Motor neuron (in vitro differentiated cells): ENCODE data around the gene TNKS2. TPM values are rescaled to one million over a fixed set of nuclear protein-coding genes. Genes with fewer than 3 reads are reported as not detected.
A peak's percentile ranks its signal among the peaks of the same experiment; 100 is the strongest.
"Not testable (repeated sequence)": the region's sequence is repeated elsewhere in the genome, so short reads cannot be mapped to it uniquely, and the experiment has no call there.

Experiments used
- ATAC-seq, 8 experiments: fragments of 200-7000 bp; cut with Tn5 transposase; replicated peaks in 6 of 8; 2 replicates each; pipeline ENCODE4 v1.8.0; 2021; ENCODE audit warnings: mild to moderate bottlenecking in 8 of 8, moderate library complexity in 8 of 8
- H3K27ac ChIP-seq, 2 donors: fragments of 250-450 bp; sonication (Bioruptor Pico); 2 replicates each; pipeline ENCODE4 v1.9.0; 2021; ENCODE audit warnings: antibody characterized with exemption in 2 of 2, mild to moderate bottlenecking in 2 of 2, moderate library complexity in 1 of 2
- H3K4me1 ChIP-seq, 2 donors: fragments of 250-450 bp; sonication (Bioruptor Pico); replicated peaks in 1 of 2; 2 replicates each; pipeline ENCODE4 v1.6.1; 2021; ENCODE audit warnings: antibody characterized with exemption in 2 of 2, mild to moderate bottlenecking in 2 of 2, moderate library complexity in 1 of 2
- H3K4me3 ChIP-seq, 5 donors: fragments of 250-450 bp; sonication (Bioruptor Pico); 2 replicates each; pipeline ENCODE4 v1.9.0; 2021; ENCODE audit warnings: antibody characterized with exemption in 5 of 5, mild to moderate bottlenecking in 5 of 5, moderate library complexity in 4 of 5
- WGBS, 10 experiments: fragments of 450-650 bp; shearing (Covaris generic); methylation state at CpG; one replicate each; pipeline ENCODE4 v1.0.0; 2022; 5-methylcytosine and 5-hydroxymethylcytosine counted together
- in situ Hi-C, 9 experiments: fragments of 400-800 bp; cut with MboI; loops; one replicate each; pipeline ENCODE4 v1.15.0; 2021; ENCODE audit warnings: low sequenced_read_pairs in 9 of 9, low pct_unique_long_range_greater_than_20kb in 2 of 9; ENCODE audit not compliant: unreplicated experiment in 9 of 9
- total RNA-seq, 8 experiments: library from RNA; unstranded; fragments of 300-600 nt; gene quantifications; 2 replicates each; pipeline versions ENCODE4 v1.2.3 to v1.2.4, GENCODE V29; 2022

Gene TNKS2
- 10 to 100 TPM; 28.4 to 44.1 (median 34.2) TPM for total RNA-seq

DNA sequence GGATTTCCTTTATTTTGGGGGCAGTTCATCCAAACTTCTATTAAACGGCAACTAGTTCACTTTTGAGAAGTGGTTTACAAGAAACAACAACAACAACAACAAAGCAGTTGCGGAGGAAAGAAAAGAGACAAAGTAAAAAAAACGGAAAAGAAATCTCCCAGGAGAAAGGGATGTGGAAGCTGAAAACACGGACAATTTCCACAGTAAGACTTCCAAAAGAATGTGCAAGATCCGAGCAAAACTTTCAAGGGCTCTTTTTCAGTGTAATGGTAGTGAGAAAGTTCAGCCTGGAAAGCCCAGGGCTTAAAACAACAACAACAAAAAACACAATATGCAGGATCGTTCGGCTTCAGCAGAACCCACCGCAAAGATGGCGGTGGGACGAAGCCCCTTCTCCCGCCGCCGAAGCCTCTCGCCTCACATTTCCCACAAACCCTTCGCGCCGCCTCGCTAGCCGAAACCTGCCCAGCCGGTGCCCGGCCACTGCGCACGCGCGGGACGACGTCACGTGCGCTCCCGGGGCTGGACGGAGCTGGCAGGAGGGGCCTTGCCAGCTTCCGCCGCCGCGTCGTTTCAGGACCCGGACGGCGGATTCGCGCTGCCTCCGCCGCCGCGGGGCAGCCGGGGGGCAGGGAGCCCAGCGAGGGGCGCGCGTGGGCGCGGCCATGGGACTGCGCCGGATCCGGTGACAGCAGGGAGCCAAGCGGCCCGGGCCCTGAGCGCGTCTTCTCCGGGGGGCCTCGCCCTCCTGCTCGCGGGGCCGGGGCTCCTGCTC lies at the start of gene TNKS2:
Gene TNKS2, plus strand, starts transcription at position 553 of the 775 bp plus-strand sequence. CDS start 265 bp downstream, outside the sequence.
- Histone ChIP-seq H3K27ac (peak within 1 kb of the TSS; percentile 92 to 94), H3K4me1 (peaks cover 19 to 29% of the 10 kb centered on the region in 2 donors), H3K4me3 (peak within 1 kb of the TSS; percentile 64 to 92 (median 73))
- in situ Hi-C loops, result no loop called here
- 0 to 10% (median 1%) methylated on average over 5 to 14 of the region's 64 CpGs for WGBS, 10 experiments
- ATAC-seq, result peak; percentile 84 to 97 (median 94)

DNA sequence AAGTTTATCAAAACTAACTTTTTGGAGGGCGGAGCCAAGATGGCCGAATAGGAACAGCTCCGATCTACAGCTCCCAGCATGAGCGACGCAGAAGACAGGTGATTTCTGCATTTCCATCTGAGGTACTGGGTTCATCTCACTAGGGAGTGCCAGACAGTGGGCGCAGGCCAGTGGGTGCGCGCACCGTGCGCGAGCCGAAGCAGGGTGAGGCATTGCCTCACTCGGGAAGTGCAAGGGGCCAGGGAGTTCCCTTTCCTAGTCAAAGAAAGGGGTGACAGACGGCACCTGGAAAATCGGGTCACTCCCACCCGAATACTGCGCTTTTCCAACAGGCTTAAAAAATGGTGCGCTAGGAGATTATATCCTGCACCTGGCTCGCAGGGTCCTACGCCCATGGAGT lies 48.6 kb upstream of the TNKS2 start:
- H3K27ac ChIP-seq, ATAC-seq, in situ Hi-C loops, H3K4me1 ChIP-seq, H3K4me3 ChIP-seq: not testable (repeated sequence)
- 55 to 93% (median 84%) methylated on average over 1 to 4 of the region's 20 CpGs; no CpG with 5 or more reads in 4 of the 10 experiments for WGBS, 10 experiments

DNA sequence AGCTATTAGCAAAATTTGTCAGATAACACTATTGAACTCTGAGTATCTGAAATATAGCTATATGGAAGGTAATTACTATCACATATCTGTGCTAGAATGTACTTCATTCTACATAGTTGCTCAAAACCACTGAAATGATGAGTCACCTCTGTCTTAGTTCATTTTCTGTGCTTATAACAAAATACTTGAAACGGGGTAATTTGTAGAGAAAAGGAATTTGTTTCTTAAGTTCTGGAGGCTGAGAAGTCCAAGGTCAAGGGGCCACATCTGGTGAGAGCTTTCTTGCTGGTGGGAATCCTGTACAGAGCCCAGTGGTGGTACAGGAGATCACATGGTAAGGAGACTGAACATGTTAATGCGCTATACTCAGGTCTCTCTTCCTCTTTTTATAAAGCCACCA lies 41.9 kb upstream of the TNKS2 start:
- ATAC-seq, result no peak
- Histone ChIP-seq H3K4me3 (no peak overlapping the region), H3K4me1 (no peaks in the 10 kb centered on the region), H3K27ac (no peak overlapping the region)
- 0 to 90% (median 38%) methylated on average over 1 to 2 of the region's 2 CpGs; no CpG with 5 or more reads in 4 of the 10 experiments for WGBS, 10 experiments
- in situ Hi-C loops, result loop anchor here in 1 of 9 experiments (10.0 kb wide), 1 partner anchor 149 kb away; the partner anchor contains the start of gene FGFBP3

DNA sequence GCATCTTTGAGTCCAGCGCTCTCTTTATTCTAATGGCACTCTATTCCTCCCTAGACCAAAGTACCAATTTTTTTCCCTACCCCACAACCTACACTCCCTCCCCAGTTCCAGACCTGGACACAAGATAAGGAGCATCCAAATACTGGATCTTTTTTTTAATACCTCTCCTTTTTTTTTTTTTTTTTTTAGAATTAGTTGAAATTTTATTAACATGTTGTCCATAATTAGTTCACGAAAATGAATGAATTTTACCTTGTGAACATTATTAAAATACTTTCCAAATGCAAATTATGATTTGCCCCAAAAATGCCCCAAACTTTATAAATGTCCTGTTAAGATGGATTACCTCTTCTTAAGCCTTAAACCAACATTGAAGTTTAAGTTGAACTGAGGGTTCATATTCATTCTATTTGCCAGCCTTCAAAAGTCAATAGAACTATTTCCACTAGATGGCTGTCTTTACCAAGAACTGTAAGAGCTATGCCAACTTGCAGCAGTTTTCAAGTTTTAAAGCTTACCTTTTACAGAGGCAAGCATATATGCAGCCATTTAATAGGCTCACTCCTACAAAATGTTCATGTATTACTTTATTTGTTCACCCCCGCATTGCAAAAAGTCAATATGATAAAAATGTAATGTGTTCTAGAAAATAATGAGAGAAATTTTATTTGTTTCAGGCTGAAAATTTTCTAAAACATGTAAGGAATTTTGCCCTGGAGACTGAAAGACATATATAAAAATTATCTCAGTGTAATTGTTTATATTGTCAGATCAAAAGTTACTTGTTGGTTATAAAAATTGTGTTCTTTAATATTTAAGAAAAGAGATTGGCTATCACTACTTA lies 39.7 kb upstream of the TNKS2 start:
- ATAC-seq, result peak in 5 of 8 experiments; percentile 53 to 78 (median 59)
- Histone ChIP-seq H3K4me1 (no peaks in the 10 kb centered on the region), H3K4me3 (no peak overlapping the region), H3K27ac (no peak overlapping the region)
- 42 to 86% (median 62%) methylated on average over 2 to 3 of the region's 3 CpGs for WGBS, 10 experiments
- in situ Hi-C loops, result loop anchor here in 1 of 9 experiments (10.0 kb wide), 1 partner anchor 146 kb away; the partner anchor contains the start of gene FGFBP3

DNA sequence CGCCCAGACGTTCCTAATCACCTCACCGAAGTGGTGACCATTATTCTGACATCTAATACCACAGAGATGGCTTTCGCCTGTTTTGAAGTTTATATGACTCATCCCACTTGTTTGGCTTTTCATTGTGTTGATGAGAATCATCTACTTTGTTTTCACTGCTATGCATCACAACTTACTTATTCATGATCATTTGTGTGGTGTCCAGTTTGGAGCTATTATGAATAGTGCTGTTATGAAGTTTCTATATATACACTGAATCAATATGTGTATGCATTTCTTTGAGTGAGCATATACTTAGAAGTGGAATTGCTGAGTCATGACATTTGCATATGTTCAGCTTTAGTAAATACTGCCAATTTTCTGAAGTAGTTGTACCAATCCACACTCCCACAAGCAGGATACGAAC lies 38.6 kb upstream of the TNKS2 start:
- no peaks in the 10 kb centered on the region for H3K4me1 ChIP-seq
- H3K27ac ChIP-seq, result no peak overlapping the region
- in situ Hi-C loops, result loop anchor here in 1 of 9 experiments (10.0 kb wide), 1 partner anchor 145 kb away; the partner anchor contains the start of gene FGFBP3
- WGBS, 10 experiments, result 43 to 100% (median 88%) methylated on average over 2 to 5 of the region's 5 CpGs; no CpG with 5 or more reads in 2 of the 10 experiments
- no peak overlapping the region for H3K4me3 ChIP-seq
- ATAC-seq, result peak in 3 of 8 experiments; percentile 28 to 42 (median 40)

DNA sequence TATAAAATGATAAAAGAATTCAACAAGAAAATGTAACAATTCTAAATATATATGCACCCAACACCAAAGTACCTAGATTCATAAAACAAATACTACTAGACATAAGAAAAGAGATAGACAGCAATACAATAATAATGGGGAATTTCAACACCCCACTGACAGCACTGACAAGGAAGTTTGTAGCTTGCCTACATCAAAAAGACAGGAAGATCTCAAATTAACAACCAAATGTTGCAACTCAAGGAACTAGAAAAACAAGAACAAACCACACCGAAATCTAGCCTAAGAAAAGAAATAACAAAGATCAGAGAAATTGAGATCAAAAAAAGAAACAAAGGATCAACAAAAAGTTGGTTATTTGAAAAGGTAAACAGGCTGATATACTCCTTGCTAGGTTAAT lies 36.5 kb upstream of the TNKS2 start:
- no peak for ATAC-seq
- Histone ChIP-seq H3K27ac (no peak overlapping the region), H3K4me3 (no peak overlapping the region), H3K4me1 (no peaks in the 10 kb centered on the region)
- in situ Hi-C loops, result no loop called here
- 6 to 88% (median 60%) methylated on average over 1 of the region's 1 CpG; no CpG with 5 or more reads in 1 of the 10 experiments for WGBS, 10 experiments

DNA sequence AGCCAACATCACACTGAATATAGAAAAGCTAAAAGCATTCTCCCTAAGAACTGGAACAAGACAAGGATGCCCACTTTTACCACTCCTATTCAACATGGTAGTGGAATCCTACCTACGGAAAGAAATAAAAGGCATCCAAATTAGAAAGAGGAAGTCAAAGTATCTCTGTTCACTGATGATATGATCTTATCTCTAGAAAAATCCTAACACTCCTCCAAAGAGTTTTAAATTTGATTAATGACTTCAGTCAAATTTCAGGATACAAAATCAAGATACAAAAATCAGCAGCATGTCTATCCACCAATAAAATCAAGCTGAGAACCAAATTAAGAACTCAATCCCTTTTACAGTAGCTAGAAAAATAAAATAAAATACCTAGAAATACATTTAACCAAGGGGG lies 35.3 kb upstream of the TNKS2 start:
- WGBS, 10 experiments, result 83 to 100% (median 100%) methylated on average over 1 of the region's 1 CpG; no CpG with 5 or more reads in 3 of the 10 experiments
- ATAC-seq, result no peak
- no peaks in the 10 kb centered on the region for H3K4me1 ChIP-seq
- H3K27ac ChIP-seq, result no peak overlapping the region
- no peak overlapping the region for H3K4me3 ChIP-seq
- in situ Hi-C loops, result no loop called here

DNA sequence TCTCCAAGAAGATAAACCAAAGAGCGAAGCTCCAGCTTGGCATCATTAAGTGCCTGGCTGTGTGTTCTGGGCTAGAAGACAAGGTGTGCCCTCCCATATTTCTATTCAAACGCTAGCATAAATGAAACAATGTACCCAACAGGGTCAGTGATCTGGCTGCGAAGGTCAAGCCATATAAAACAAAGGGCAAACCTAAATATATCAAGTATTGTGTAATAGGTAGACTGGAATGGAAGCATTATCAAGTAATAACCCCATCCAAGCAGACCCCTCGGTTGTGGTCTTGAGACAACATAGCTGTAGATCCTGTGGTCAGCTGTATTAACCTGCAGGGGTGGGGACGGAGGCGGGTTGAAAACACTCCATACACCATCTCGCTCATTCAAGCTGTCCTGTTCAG lies 31.6 kb upstream of the TNKS2 start:
- H3K27ac ChIP-seq, result no peak overlapping the region
- in situ Hi-C loops, result no loop called here
- no peaks in the 10 kb centered on the region for H3K4me1 ChIP-seq
- ATAC-seq, result no peak
- H3K4me3 ChIP-seq, result no peak overlapping the region
- WGBS, 10 experiments, result 20 to 100% (median 83%) methylated on average over 1 to 4 of the region's 7 CpGs; no CpG with 5 or more reads in 1 of the 10 experiments

DNA sequence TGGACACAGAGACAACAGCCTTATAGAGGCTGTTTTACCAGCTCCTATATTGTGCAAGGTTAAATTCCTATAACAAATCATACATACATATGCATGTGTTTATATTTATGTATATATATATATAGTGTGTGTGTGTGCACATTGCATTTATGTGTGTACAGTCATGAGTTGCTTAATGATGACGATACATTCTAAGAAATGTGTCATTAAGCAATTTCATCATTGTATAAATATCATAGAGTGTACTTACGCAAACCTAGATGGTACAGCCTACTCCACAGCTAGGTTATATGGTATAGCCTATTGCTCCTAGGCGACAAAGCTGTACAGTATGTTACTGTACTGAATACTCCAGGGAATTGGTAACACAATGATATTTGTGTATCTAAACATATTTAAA lies 30.1 kb upstream of the TNKS2 start:
- Histone ChIP-seq H3K4me1 (no peaks in the 10 kb centered on the region), H3K4me3 (no peak overlapping the region), H3K27ac (no peak overlapping the region)
- in situ Hi-C loops, result no loop called here
- ATAC-seq, result no peak
- WGBS, 10 experiments, result 67 to 100% (median 81%) methylated on average over 1 to 3 of the region's 3 CpGs; no CpG with 5 or more reads in 2 of the 10 experiments

DNA sequence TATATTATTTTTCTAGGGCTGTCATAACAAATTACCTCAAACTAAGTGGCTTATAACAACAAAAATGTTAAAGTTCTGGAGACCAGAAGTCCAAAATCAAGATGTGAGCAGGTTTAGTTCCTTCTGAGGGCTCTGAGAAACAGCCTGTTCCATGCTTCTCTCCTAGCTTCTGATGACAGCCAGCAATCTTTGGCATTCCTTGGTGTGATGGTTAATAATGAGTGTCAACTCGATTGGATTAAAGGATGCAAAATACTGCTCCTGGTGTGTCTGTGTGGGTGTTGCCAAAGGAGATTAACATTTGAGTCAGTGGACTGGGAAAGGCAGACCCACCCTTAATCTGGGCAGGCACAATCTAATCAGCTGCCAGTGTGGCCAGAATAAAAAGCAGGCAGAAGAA lies 26.3 kb upstream of the TNKS2 start:
- ATAC-seq, result peak in 2 of 8 experiments; percentile 55 to 68
- Histone ChIP-seq H3K4me3 (no peak overlapping the region), H3K27ac (no peak overlapping the region), H3K4me1 (no peaks in the 10 kb centered on the region)
- in situ Hi-C loops, result no loop called here
- 0 to 67% (median 0%) methylated on average over 1 of the region's 1 CpG; no CpG with 5 or more reads in 5 of the 10 experiments for WGBS, 10 experiments

DNA sequence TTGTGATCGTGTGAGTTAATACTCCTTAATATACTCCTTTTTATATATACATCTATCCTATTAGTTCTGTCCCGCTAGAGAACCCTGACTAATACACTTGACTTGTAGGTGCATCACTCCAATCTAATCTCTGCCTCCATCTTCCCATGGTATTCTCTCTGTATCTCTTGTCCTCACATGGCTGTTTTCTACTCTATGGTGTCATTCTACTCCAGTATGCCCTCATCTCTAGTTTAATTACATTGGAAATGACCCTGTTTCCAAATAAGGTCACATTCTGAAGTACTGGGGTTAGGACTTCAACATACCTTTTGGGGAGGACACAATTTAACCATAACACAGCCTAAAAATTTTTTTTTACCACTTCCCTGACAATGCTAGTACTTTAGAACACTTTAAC lies 25.8 kb upstream of the TNKS2 start:
- no peak for ATAC-seq
- in situ Hi-C loops, result no loop called here
- Histone ChIP-seq H3K27ac (no peak overlapping the region), H3K4me3 (no peak overlapping the region), H3K4me1 (no peaks in the 10 kb centered on the region)
- WGBS, 10 experiments, result 36 to 100% (median 80%) methylated on average over 1 to 2 of the region's 2 CpGs; no CpG with 5 or more reads in 1 of the 10 experiments

DNA sequence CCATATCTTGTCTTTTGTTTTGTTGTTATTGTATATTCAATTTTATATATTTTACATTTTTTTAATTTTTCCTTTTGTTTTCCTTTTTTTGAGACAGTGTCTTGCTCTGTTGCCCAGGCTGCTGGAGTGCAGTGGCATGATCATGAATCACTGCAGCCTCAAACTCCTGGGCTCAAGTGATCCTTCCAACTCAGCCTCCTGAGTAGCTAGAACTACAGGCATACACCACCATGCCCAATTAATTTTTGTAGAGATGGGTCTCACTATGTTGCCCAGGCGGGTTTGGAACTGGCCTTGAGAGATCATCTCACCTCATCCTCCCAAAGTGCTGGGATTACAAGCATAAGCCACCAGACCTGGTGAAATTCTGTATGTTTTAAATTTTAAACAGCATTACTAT lies 25.4 kb upstream of the TNKS2 start:
- no peak for ATAC-seq
- no peaks in the 10 kb centered on the region for H3K4me1 ChIP-seq
- no peak overlapping the region for H3K4me3 ChIP-seq
- 38 to 92% (median 84%) methylated on average over 1 of the region's 1 CpG; no CpG with 5 or more reads in 2 of the 10 experiments for WGBS, 10 experiments
- H3K27ac ChIP-seq, result no peak overlapping the region
- in situ Hi-C loops, result no loop called here

DNA sequence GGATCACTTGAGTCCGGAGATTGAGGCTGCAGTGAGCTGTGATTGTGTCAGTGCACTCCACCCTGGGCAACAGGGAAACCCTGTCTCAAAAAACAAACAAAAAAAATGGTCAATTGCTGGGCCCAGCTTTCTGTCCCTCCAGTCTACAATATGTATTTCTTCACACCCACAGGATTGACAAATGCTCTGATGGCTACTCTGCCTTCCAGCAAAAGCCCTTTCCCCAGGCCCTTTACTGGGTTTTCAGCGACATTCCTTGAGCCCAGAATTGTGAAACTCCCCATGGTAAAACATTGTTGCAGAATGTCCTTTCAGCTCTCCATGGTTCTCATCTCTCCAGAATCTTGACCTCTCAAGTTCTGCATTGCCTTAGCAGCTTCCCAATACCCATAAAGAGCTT lies 23.7 kb upstream of the TNKS2 start:
- Histone ChIP-seq H3K4me3 (no peak overlapping the region), H3K27ac (no peak overlapping the region), H3K4me1 (no peaks in the 10 kb centered on the region)
- WGBS, 10 experiments, result 0 to 100% (median 87%) methylated on average over 1 to 2 of the region's 2 CpGs; no CpG with 5 or more reads in 2 of the 10 experiments
- no peak for ATAC-seq
- in situ Hi-C loops, result no loop called here
